HepG2 (cell line): ENCODE results near the gene CCDC85C. TPM values are rescaled to one million over a fixed set of nuclear protein-coding genes. Genes with fewer than 3 reads are reported as not detected.

Source experiments
- ATAC-seq: fragments of 200-7000 bp; cut with Tn5 transposase; 3 replicates; pipeline ENCODE4 v1.9.1; 2020; ENCODE audit warnings: mild to moderate bottlenecking, moderate library complexity
- BruUV-seq: library from RNA; stranded (reverse); fragments of 400-500 nt; replicated peaks from 2 replicates; lab custom pipeline; 2021; lab: Mats Ljungman, UMichigan
- CTCF ChIA-PET: fragments of 300-600 bp; formaldehyde crosslinking; extraction: SDS; loops from one replicate; lab custom pipeline; 2021; ENCODE audit warnings: low total read pairs, inconsistent platforms, low intra/inter-chr PET ratio; lab: Yijun Ruan, JAX
- POLR2A ChIA-PET: fragments of 350-600 bp; sonication (Branson Sonifier 250); formaldehyde crosslinking; loops from one replicate; lab custom pipeline; 2020; ENCODE audit warnings: antibody characterized with exemption, inconsistent platforms; lab: Yijun Ruan, JAX
- DNase-seq: peaks from one replicate; pipeline ENCODE4 v3.0.0-alpha.2; 2015; ENCODE audit warnings: low spot score
- FAIRE-seq: peaks from 3 replicates; lab custom pipeline; 2011; peaks lifted over from hg19 to GRCh38; lab: Jason Lieb, UNC
- H2AFZ ChIP-seq: one replicate; pipeline ENCODE4 v1.6.1; 2011; ENCODE audit warnings: low read length, inconsistent platforms
- H3K27ac ChIP-seq: fragments of 300-600 bp; 3 replicates; pipeline ENCODE4 v1.8.0; 2011; ENCODE audit warnings: mixed run types, mild to moderate bottlenecking, mixed read lengths, low read length, inconsistent platforms; ENCODE audit not compliant: insufficient read depth; ENCODE audit errors: extremely low read length
- H3K27me3 ChIP-seq, 2 experiments: fragments of 200-600 bp in 1 of 2; 2 replicates in 1 of 2; 3 replicates in 1 of 2; pipeline versions ENCODE4 v1.6.0 to v1.8.0; 2011; ENCODE audit warnings: low read length in 2 of 2, mild to moderate bottlenecking in 2 of 2, moderate library complexity in 2 of 2, inconsistent platforms in 1 of 2; ENCODE audit not compliant: insufficient read depth in 2 of 2, control insufficient read depth in 1 of 2
- H3K36me3 ChIP-seq, 2 experiments: fragments of 200-600 bp in 1 of 2; replicated peaks in 1 of 2; 2 replicates in 1 of 2; 3 replicates in 1 of 2; pipeline versions ENCODE4 v1.5.1 to v1.8.0; 2011; ENCODE audit warnings: low read length in 2 of 2, inconsistent platforms in 1 of 2; ENCODE audit not compliant: insufficient read depth in 2 of 2, control insufficient read depth in 1 of 2
- H3K4me1 ChIP-seq: 2 replicates; pipeline ENCODE4 v1.5.1; 2012; ENCODE audit warnings: low read length, inconsistent platforms; ENCODE audit not compliant: insufficient read depth
- H3K4me2 ChIP-seq: 2 replicates; pipeline ENCODE4 v1.6.0; 2011; ENCODE audit warnings: low read depth, low read length, inconsistent platforms
- H3K4me3 ChIP-seq, 3 experiments: fragments of 200-600 bp in 1 of 3; sonication (generic), shearing (Covaris generic) in 1 of 3; replicated peaks in 1 of 3; 2 replicates each; pipeline ENCODE4 v1.5.1; 2011 to 2016; ENCODE audit warnings: low read length in 3 of 3, inconsistent platforms in 2 of 3, low read depth in 2 of 3, mild to moderate bottlenecking in 2 of 3, control low read depth in 1 of 3, mixed read lengths in 1 of 3; ENCODE audit not compliant: insufficient read depth in 1 of 3
- H3K79me2 ChIP-seq: one replicate; pipeline ENCODE4 v1.6.1; 2011; ENCODE audit warnings: low read length, inconsistent platforms; ENCODE audit not compliant: insufficient read depth
- H3K9ac ChIP-seq: 2 replicates; pipeline ENCODE4 v1.6.0; 2011; ENCODE audit warnings: mild to moderate bottlenecking, low read depth, low read length, inconsistent platforms; ENCODE audit not compliant: insufficient read depth
- H3K9me3 ChIP-seq: 2 replicates; pipeline ENCODE4 v1.5.1; 2012; ENCODE audit warnings: mild to moderate bottlenecking, low read length
- H4K20me1 ChIP-seq: 2 replicates; pipeline ENCODE4 v1.6.0; 2011; ENCODE audit warnings: inconsistent platforms, mild to moderate bottlenecking, low read length, moderate library complexity; ENCODE audit not compliant: insufficient read depth
- BCL3 ChIP-seq: sonication (generic); formaldehyde crosslinking; IDR thresholded peaks from 2 replicates; pipeline ENCODE4 v1.5.1; 2020; ENCODE audit warnings: mild to moderate bottlenecking, missing genetic modification reagents, moderate library complexity
- CEBPG ChIP-seq: IDR thresholded peaks from 2 replicates; pipeline ENCODE4 v1.6.1; 2016
- FOXK1 ChIP-seq: sonication (generic); formaldehyde crosslinking; IDR thresholded peaks from 2 replicates; pipeline ENCODE4 v1.4.0; 2020; ENCODE audit warnings: low read depth, missing genetic modification reagents, borderline replicate concordance
- GATAD2A ChIP-seq: IDR thresholded peaks from 2 replicates; pipeline ENCODE4 v1.6.1; 2016
- IKZF4 ChIP-seq: sonication (generic); formaldehyde crosslinking; IDR thresholded peaks from 2 replicates; pipeline ENCODE4 v1.5.1; 2020; ENCODE audit warnings: borderline replicate concordance, mild to moderate bottlenecking, low read depth, missing genetic modification reagents; ENCODE audit errors: not compliant biosample characterization
- MAFF ChIP-seq: IDR thresholded peaks from 2 replicates; pipeline ENCODE4 v1.6.1; 2011; ENCODE audit warnings: low read depth, low read length, improper control_type of control experiment
- RORA ChIP-seq: sonication (generic); formaldehyde crosslinking; IDR thresholded peaks from 2 replicates; pipeline ENCODE4 v1.5.0; 2020; ENCODE audit warnings: mild to moderate bottlenecking, missing genetic modification reagents, moderate library complexity
- RXRA ChIP-seq: sonication (generic); formaldehyde crosslinking; IDR thresholded peaks from 2 replicates; pipeline ENCODE4 v1.5.1; 2020; ENCODE audit warnings: missing genetic modification reagents
- ZMYM4 ChIP-seq: sonication (generic); formaldehyde crosslinking; IDR thresholded peaks from 2 replicates; pipeline ENCODE4 v1.8.1; 2023; ENCODE audit warnings: mild to moderate bottlenecking, missing genetic modification reagents
- ZNF230 ChIP-seq: sonication (generic); formaldehyde crosslinking; IDR thresholded peaks from 2 replicates; pipeline ENCODE4 v1.4.0; 2020; ENCODE audit warnings: mild to moderate bottlenecking, missing genetic modification reagents
- ZNF558 ChIP-seq: sonication (generic); formaldehyde crosslinking; IDR thresholded peaks from 2 replicates; pipeline ENCODE4 v1.9.0; 2022; ENCODE audit warnings: mild to moderate bottlenecking, missing genetic modification reagents, borderline replicate concordance
- ZNF629 ChIP-seq: sonication (generic); formaldehyde crosslinking; conservative IDR thresholded peaks from 2 replicates; pipeline ENCODE4 v1.5.0; 2020; ENCODE audit warnings: missing genetic modification reagents
- ZNF713 ChIP-seq: sonication (generic); formaldehyde crosslinking; IDR thresholded peaks from 2 replicates; pipeline ENCODE4 v1.4.0; 2020; ENCODE audit warnings: mild to moderate bottlenecking, missing genetic modification reagents
- WGBS: methylation state at CpG from one replicate; pipeline ENCODE4 v1.1.6; 2017; ENCODE audit warnings: low lambda C conversion rate; 5-methylcytosine and 5-hydroxymethylcytosine counted together
- in situ Hi-C: cut with HindIII; loops from 2 replicates; pipeline ENCODE4 v1.10.0; 2017; ENCODE audit warnings: low pct_unique_long_range_greater_than_20kb; ENCODE audit not compliant: extremely low pct_ligation_motif_present
- intact Hi-C: fragments of 100-400 bp; cut with micrococcal nuclease; formaldehyde crosslinking; loops from one replicate; pipeline ENCODE4 v1.10.0; 2022; ENCODE audit not compliant: unreplicated experiment
- polyA plus RNA-seq, 8 experiments: library from polyadenylated mRNA; depleted of rRNA in 3 of 8; stranded (reverse) in 7 of 8; unstranded in 1 of 8; fragments of >200 nt; fragmentation: Illumina TruSeq in 4 of 8; extraction: Trizol in 4 of 8; gene quantifications; 2 replicates each; pipeline versions ENCODE4 v1.2.1 to v1.2.3, GENCODE V29; 2011 to 2016; ENCODE audit warnings: low read depth in 4 of 8, missing spikeins in 1 of 8, mixed read lengths in 1 of 8; ENCODE audit not compliant: insufficient read depth in 1 of 8
- total RNA-seq, 5 experiments: library from RNA; depleted of rRNA; stranded (reverse); fragments of >200 nt; fragmentation: Illumina TruSeq; extraction: Trizol; gene quantifications; 2 replicates each; pipeline ENCODE4 v1.2.3, GENCODE V29; 2016; ENCODE audit warnings: low read depth in 1 of 5
- TF ChIP-seq, protein P1 (sequence below): sonication (generic); formaldehyde crosslinking; IDR thresholded peaks from 2 replicates; pipeline ENCODE4 v1.8.1; 2023; ENCODE audit warnings: mild to moderate bottlenecking, moderate library complexity, missing genetic modification reagents
- TF ChIP-seq, protein P2 (sequence below): sonication (generic); formaldehyde crosslinking; IDR thresholded peaks from 2 replicates; pipeline ENCODE4 v1.4.0; 2020; ENCODE audit warnings: missing genetic modification reagents, borderline replicate concordance

The CCDC85C gene
- total and polyA plus RNA-seq, 2 of the 13 experiments (the other 11 are each of a cell fraction or from before 2014, with no cell fraction given): 18.8 to 43.8 TPM

GRCh38 chr14:99541677-99542470 is 62.1 kb downstream of the CCDC85C start:
- H3K79me2 ChIP-seq: peaks cover 85% of the 10 kb centered on the region
- no peak overlapping the region for H3K9ac ChIP-seq
- peaks cover 46% of the 10 kb centered on the region for H4K20me1 ChIP-seq
- no peak overlapping the region for H2AFZ ChIP-seq
- no peak overlapping the region for H3K4me3 ChIP-seq
- in situ Hi-C loops (no loop called here), intact Hi-C loops (no loop called here)
- no peak for FAIRE-seq
- CTCF ChIA-PET: no interaction called here
- peaks cover 61% of the 10 kb centered on the region for H3K4me1 ChIP-seq
- POLR2A ChIA-PET: interaction anchor here (1.1 kb wide), 1 partner anchor 11 kb away, joined by 4 read pairs; no protein-coding TSS in a partner anchor
- TF ChIP-seq ZNF230 (no peak), BCL3 (no peak), FOXK1 (CRISPR knock-in tag) (no peak), IKZF4 (no peak), ZNF629 (CRISPR knock-in tag) (no peak)
- H3K4me2 ChIP-seq: no peak overlapping the region
- H3K36me3 ChIP-seq: no peaks in the 10 kb centered on the region; a peak in 1 of 5 replicates
- H3K27ac ChIP-seq: no peak overlapping the region
- 90% methylated on average over 12 of the region's 18 CpGs for WGBS
- no peaks in the 10 kb centered on the region for H3K27me3 ChIP-seq
- no peak; the same call in 2 of the 3 replicates for ATAC-seq
- no peak for DNase-seq
- no peaks in the 10 kb centered on the region for H3K9me3 ChIP-seq
- no TSS peak for BruUV-seq

- Histone ChIP-seq H3K27ac (no peak overlapping the region), H3K4me3 (no peak overlapping the region), H3K4me1 (peaks cover 62% of the 10 kb centered on the region), H3K27me3 (no peaks in the 10 kb centered on the region), H4K20me1 (peaks cover 52% of the 10 kb centered on the region), H3K36me3 (no peaks in the 10 kb centered on the region), H2AFZ (no peak overlapping the region), H3K79me2 (peaks cover 81% of the 10 kb centered on the region), H3K9ac (no peak overlapping the region), H3K9me3 (no peaks in the 10 kb centered on the region), H3K4me2 (no peak overlapping the region)
- intact Hi-C loops (no loop called here), in situ Hi-C loops (no loop called here)
- DNase-seq (no peak), ATAC-seq (no peak), FAIRE-seq (no peak)
- WGBS: 97% methylated on average over 10 of the region's 10 CpGs
- POLR2A ChIA-PET: no interaction called here
- CTCF ChIA-PET: no interaction called here
- no TSS peak for BruUV-seq
- no peak for TF ChIP-seq ZNF558 (CRISPR knock-in tag)
- TF ChIP-seq MAFF: no peak
- TF ChIP-seq GATAD2A: no peak
- no peak for TF ChIP-seq RORA (CRISPR knock-in tag)
- TF ChIP-seq CEBPG (CRISPR knock-in tag): no peak
- no peak for TF ChIP-seq RXRA (CRISPR knock-in tag)
- TF ChIP-seq ZMYM4 (CRISPR knock-in tag): no peak
- TF ChIP-seq, protein P1, sequence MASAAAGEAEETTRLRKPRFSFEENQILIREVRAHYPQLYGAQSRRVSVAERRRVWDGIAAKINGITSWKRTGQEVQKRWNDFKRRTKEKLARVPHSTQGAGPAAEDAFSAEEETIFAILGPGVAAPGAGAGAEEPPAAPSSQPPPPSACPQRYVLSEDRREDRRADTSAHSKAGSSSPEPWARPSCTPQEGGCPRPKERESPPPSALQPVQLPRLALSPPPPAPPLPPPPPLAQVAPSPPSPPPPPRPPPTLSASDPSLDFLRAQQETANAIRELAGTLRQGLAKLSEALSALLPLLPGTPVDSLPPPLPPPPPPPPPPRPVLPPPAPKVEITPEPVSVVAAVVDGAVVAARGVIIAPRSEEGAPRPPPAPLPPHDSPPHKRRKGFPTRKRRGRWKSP (CRISPR knock-in tag): no peak
- no peak for TF ChIP-seq ZNF713 (CRISPR knock-in tag)
- TF ChIP-seq, protein P2, sequence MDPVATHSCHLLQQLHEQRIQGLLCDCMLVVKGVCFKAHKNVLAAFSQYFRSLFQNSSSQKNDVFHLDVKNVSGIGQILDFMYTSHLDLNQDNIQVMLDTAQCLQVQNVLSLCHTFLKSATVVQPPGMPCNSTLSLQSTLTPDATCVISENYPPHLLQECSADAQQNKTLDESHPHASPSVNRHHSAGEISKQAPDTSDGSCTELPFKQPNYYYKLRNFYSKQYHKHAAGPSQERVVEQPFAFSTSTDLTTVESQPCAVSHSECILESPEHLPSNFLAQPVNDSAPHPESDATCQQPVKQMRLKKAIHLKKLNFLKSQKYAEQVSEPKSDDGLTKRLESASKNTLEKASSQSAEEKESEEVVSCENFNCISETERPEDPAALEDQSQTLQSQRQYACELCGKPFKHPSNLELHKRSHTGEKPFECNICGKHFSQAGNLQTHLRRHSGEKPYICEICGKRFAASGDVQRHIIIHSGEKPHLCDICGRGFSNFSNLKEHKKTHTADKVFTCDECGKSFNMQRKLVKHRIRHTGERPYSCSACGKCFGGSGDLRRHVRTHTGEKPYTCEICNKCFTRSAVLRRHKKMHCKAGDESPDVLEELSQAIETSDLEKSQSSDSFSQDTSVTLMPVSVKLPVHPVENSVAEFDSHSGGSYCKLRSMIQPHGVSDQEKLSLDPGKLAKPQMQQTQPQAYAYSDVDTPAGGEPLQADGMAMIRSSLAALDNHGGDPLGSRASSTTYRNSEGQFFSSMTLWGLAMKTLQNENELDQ (CRISPR knock-in tag): no peak
These were observed 62.8 kb downstream of the CCDC85C start for GRCh38 chr14:99541211-99541610.
